ENCODE data around the gene MORN1.

The MORN1 gene

DNA sequence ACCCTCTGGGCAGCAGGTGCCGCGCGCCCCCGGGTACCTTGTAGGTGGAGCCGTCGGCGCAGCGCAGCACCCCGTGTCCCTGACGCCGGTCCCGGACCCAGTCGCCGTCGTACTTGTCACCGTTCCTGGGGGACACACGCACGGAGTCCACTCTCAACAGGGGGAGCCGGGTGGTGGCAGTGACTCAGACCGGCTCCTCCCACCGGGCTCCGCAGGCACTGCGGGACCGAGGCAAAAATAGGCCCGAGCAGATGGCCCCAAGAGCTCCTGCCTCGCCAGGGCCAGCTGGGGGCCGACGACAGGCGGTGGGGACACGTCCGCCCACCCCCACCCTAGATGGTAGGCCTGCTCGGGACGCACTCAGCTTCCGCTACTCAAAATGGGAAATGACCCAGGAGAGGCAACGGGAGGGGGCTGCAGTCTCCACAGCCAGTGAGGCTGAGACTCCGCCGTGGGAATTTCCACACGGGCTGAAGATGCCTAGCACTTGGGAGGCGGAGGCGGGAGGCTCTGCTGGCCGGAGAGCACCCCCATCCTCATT lies 6.3 kb downstream of the MORN1 start:
- DNase-seq: no peak

DNA sequence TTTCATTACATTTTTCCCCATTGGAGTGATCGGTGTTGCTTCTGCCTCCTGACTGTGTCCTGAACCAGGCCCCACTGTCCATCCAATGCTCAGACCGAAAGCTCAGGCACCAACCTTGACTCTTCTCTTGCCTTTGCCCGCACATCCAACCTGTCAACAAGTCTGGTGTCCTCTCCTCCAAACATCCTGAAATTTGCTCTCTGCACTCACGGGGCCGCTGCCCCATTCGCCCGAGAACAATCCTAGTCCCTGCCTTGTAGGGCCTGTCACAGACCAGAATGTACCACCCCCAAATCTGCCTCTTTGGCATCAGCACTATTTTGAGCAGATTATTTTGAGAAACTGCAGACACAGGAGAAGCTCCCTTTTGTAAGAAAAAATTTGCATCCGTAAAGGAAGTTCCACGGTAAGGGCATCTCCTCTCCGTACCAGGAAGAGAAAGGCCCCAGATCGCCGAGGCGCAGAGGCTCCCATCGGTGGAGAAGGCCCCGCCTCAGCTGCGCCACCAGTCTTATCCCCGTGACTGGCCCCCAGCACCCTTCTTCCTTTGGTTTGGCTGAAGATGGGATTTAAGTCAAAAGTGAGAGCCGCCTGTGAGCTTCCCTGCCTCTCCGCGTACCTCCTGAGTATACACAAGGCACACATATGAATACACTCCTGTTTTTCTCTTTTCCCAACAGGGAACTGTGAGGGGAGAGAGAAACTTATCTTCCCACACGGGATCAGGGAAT lies 7.1 kb downstream of the MORN1 start:
- DNase-seq: no peak

DNA sequence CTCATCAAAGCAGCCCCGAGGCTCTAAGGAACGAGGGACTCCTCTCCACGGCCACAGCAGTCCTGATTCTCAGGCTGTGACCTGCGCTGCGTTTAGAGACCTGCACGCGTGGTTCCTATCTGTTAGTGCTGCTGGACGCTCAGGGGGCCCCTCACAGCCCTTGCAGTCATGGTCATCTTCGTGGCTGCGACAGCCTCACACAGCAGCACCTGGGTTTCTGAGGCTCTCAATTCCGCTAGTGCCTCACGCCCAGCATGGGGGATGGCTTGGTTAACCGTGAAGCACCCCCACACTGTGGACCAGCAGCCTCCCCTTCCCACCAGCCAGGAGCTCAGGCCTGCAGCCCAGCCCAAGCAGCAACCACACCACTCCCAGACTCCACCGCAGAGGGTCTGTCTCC lies 7.8 kb downstream of the MORN1 start:
- no peak for DNase-seq

DNA sequence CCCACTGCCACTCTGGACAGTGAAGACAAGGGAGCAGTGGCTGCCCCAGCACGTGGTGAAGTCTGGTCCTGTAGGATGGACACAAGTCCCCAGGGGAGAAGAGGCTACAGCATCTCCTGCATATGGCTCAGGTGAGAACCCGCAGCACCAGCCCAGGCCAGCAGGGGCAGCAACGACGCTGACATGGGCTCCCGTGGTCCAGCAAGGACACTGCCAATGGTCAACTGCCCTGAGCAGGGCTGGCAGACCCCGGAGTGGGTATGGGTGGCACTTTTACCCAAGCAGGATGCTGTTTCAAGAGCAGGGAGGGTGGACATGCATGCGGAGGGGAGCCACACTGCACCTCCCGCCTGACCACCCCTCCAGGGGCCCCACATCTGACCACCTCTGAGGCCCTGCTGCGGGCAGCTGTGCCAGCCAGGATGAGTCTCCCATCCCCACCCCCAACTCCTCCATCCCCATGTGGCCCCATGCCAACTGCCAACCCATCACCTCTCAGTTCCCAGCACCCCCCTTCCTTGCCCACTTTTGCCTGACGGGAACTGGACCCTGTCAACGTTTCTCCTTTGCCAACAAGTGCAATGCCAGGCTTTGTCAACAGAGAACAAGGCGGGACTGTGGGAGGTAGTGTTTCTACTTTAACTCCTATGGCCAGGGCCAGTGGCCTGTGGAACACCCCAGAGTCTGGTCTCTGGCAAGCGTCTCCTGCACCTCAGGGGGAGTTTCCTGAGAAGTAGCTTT lies 8.6 kb downstream of the MORN1 start:
- DNase-seq: no peak

DNA sequence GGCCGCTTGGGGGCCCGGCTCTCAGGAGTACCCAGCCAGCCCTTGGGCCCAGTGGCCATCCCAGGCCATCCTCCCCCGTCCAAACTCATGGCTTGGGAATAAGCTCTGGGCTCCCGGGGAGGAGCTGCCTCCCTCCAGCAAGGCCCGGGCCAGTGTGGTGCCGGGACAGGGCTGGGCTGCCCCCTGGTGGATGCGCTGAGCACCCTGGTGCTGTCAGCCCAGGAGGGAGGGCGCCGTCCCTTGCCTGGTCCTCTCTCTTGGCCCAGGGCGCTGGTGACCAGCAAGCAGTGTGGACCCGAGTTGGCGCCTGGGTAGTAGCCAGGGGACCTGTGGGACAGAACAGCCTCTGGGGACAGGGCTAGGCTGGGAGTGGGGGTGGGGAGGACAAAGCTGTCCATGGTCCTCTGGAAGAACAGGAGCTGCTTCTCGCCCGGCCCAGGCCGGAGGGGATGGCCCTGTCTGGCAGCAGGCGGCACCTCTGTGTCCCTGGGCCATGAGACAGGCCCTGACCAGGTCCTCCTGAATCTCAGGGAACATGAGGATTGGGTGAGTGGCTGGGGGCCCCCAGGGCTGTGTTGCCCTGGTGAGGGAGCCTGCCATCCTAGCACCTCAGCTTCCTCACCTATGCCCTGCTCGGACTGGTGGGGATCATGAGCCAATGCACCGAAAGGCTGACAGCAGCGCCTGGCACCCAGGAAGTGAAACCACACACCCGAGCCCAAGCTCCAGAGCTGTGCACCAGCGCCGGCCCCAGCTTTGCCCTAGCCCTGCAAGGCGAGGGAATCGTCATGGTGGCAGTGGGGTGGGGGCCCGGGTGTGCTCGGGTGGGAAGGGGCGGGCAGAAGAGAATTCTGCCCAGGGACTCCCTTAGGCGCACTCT lies 9.4 kb downstream of the MORN1 start:
- DNase-seq: peak; percentile 16

DNA sequence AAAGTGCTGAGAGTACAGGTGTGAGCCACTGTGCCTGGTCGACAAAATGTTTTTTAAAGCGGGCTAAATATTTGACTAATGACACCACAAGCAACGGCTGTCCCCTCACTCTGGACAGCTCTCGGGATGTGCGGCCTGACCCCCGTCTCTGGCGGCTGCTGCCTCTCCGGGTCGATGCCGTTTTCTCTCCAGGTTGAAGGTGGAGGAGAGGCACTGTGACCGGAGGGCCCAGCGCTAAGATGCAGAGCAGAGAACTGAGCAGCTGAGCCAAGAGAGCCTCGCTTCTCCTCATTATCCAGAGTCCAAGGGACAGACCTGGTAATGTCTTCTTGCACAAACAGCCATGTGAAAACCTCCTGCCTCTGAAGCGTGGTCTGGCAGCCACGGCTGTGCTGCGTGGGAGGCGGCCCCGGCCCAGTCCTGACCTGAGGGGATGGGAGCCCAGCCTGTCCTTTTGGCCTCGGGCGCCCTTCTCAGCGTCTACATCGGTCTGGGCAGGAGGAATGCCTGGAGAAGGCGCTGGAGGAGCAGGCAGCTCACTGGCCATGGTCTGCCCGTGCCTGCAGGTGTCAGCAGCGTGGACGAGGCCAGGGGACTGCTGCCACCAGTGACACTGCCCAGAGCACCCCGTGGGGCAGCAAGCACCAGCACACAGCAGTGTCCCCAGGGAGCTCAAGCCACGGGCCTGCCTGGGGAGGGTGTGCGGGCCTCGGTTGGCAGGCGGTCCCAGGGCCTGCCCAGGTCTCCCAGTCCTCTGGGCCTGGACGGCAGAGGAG lies 10.3 kb downstream of the MORN1 start:
- DNase-seq: no peak

DNA sequence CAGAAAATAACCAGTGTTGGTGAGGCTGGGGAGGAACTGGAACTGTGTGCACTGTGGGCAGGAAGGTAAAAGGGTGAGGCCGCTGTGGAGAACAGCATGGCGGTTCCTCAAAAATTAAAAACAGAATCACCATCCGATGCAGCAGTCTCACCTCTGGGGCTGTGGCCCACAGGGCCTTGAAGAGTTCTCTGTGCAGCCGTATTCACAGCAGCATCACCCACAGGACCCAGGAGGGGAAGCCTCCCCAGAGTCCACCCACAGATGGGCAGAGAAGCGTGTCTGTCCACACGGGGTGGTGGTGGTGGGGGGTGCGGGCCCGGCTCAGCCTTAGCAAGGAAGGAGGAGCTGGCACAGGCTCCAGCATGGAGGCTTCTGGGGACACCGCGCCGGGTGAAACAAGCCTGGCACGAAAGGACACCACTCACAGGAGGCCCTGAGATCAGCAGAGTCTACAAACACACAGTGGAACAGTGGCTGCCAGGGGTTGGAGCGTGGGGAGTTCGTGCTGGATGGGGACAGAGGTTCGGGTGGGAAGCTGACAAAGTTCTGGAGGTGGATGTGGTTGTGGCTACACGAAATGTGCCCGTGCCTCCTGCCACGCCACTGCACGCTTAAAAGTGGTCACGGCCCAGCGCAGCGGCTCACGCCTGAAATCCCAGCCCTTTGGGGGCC lies 11.5 kb downstream of the MORN1 start:
- no peak for DNase-seq

DNA sequence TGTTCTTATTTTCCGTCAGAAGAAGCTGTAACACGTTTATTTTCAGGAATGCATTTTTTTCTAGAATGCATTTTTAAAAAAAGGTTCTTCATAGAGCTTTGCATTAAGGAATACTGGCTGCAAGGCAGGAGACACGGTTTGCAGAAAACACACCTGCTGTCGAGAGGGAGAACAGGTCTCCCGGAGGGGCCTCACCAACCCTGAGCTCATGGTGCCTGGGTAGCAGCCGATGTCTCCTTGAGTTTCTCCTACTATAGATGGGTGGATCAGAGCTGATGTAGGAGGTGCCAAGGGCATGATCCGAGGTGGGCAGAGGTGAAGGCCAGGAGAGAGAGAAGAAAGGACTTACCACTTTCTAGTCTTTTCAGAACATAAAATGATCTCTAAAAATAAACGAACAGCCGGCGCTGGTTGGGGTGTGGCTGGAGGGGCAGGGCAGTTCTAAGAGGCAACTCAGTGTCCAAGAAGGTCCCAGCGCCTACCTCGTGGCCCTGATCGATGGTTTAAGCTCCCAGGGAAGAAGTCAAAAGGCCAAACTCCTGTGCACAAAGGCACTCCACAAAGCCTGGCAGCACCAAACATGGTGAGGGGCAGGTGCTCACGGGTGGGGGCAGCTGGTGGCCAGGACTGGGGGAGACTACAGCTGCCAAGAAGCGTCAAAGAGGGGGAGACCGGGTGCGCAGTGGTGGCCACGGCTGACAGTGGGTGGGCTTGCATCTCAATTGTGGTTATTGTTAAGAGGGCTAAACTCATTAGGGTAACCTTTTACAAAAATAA lies 12.2 kb downstream of the MORN1 start:
- no peak for DNase-seq

DNA sequence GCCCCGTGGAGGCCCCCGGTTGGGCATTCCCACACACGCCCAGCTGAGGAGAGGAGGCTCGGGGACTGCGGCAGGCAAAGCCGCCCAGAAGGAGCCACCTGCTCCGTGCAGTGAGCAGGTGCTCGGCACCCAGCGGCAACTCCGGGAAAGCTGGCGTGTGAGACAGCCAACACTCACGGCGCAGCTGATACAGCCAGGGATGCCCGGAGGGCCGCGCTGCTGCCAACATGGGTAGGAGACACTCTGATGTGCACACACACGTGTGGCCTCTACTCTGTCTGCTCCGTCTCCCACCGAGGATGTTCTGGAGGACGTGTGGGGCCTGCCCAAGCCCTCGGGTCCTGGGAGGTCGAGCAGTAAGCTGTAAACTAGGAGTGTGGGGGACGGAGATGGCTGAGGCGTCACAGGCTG lies 12.9 kb downstream of the MORN1 start:
- peak; percentile 40 for DNase-seq

DNA sequence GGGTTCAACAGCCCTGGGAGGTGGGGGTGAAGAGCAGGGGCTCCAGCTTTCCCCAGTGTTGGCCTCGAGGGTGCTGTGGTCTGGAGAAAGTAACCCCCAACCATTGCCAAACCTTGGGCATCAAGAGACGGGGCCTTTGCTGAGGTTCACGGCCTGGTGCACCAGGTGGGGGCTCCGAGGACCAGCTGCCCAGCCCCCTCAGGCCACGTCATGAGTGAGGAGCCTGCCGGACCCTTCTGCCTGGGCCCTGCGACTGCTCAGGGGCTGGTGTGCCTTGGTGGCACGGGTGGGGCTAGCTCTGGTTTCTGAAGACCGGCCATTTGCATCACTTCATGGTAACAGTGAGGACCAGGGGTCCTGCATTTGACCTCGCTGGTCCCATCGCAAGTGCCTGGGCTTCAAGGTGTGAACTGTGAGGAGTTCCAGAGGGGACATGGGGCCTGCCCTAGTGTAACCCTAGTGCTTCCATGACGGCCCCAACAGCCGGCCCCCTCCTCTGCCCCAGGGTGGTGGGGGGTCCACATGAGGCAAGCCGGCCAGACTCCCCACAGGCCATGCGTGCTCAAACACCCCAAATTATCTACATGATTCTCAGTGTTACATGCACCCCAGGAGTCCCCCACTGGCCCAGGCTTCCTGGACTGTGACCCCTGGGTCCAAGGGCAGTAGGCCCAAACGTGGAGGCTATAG lies 13.5 kb downstream of the MORN1 start:
- no peak for DNase-seq

DNA sequence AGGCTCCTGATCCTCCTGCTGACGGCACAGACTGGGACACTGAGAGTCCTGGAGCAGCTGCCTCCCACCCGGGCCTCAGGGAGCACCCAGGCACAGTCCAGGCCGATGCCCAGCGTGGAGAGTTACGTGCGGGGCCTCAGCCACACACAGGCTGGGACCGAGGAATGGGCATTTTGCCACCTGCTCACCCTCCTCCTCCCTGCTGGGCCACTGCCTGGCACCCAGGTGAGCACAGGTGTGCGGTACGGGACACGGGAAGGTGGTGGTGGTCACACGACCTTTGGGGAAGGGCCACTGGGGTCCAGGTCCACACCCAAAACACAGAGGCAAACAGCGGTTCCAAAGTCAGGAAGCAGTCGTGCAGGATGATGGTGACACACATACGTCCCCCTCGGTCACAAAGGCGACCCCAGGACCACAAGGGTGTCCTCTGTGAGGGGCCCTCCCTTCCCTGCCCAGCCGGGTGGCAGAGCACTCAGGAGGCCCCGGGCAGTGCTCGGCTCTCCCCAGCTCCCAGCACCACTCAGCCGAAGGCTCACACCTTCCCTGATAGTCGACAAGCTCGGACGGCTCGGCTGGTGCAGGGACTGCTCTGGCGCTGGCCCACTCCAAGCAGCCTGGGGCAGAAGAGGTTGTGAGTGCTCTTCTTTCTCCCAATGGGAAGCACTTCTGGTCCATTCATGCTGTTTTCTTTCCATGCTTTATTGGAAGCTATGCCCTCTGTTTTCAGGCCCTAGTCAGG lies 14.3 kb downstream of the MORN1 start:
- DNase-seq: no peak

DNA sequence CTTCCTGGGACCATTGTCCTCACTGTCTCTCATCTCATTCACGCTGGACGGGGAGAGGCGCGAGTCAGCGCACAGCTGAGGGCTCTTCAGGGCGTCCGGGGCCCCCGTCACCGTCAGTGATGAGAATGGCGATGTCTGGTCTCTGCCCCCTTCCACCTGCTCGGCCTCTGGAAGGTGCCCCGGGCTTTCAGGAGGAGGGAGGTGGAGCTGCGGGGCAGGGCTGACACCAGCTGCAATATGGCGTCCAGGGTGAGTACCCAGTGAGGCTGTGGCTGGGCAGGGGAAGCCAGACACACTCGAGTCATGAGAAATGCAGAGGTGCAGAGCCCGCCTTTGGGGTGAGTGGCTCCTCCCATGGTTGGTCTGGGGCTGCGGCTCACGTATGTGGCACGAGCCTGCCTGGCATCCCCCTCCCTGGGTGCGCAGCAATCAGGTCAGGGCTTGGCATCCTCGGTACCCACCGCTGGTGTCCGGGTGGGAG lies 15.1 kb downstream of the MORN1 start:
- no peak for DNase-seq

DNA sequence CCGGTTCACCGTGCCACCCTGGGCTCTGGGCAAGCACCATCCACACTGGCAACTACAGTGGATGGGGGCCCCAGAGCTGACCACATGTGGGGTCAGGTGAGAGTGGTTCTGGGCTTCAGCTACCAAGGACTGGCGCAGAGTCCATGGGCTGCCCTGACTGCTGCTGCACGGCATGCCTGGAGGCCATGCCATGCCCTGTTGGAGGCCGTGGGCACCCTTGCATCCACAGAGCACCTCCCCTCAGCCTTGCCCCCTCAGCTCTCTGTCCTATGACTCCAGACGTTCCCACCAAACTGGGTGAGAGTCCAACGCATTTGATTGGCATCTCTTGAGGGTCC lies 15.5 kb downstream of the MORN1 start:
- DNase-seq: no peak

DNA sequence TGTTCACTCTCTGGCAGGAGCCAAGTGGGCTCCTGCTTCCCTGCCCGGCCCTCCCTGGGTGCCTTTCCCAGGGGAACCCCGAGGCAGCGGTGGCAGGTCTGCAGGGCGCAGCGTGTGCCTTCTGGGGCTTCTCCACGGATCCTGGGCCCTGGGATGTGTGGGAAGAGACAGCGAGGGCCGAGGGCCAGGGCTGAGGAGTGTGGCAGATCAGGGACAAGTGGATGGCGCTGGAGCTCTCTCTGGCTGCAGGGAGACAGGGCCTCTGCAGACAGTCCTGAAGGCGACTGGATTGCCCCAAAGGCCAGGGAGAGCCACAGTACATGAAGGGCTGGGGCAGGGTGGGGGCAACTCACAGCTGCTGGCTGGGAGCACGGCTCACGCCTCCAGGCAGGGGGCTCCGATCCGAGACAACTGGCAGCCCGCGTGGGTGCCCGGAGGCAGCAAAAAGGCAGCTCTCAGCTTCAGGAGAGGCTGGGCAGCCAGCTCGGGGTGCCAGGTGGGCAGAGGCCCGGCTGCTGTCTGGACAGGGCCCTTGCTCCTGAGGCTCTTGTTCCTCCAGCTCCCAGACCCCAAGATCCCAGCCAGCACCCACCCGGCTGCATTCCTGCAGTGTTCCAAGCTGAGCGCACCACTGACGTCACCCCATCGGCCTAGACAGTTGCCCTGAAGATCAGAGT lies 16.0 kb downstream of the MORN1 start:
- DNase-seq: no peak

DNA sequence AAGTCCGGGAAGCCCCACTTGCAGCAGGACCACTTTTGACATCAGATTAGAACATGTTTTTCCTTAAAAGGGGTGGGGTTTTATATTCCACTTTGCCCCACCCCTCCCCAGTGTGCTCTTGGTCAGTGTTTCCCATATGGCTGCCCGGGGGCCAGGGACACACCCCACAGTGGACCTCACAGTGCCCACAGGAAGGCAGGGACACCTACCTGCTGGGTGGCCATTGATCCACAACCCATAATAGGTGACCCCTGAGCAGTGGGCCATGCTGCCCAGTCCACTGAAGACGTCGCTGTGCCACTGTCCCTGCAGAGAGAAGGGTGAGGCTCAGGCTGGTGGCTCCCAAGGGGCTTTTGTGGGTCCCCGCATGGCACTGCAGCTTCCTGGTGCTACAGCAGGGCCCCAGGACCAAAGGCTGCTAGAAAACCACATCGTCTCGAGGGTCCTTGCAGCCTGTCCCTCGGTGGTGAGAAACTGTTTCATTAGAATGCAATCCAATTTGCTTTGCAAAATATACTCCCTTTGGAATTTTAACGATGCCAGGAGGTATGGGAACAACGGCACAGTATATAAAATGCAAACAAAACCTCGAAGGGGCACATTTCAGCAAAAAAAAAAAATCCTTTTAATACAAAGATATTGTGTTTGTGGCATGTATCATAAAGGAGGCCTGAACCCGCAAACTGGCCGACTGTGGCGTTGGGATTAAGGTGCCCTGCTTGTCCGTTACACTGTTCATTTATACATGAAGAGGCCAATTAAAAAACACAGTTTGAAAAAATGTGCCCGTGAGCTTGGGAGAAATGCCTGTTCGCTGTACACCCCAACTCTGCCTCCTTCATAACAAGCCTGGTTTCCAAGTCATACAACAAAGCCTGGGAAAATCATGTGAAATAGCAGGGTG lies 16.9 kb downstream of the MORN1 start:
- no peak for DNase-seq

DNA sequence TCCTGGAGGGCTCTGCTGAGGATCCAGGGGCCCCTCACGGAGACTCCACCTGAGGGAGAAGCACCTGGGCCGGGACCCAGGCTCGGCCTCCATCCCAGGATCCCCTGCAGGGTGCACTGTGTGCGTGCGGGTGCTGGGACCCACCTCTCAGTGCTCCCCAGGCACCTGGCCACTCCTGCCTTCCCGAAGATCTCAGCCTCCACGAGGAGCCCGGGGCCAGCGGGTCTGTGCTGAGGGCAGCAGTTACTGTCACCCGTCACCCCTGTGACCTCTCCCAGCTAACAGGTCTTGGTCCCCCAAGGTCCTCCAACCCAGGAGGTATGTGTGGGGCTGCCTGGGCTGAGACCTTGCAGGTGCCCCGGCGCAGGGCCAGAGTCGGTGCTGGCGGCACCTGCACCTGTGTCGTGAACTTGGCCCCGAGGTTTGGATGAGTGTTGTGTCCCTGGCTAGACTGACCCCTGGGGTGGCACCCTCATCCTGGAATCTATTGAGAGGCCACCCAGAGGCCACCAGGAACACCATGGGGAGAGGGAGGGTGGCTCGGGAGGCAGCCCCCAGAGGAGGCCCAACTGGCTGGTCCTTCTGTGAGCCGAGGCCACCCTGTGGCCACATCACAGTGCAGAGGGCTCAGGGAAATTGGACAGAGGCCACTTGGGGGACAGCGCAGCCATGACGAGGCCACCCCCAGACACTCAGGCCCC lies 17.7 kb downstream of the MORN1 start:
- no peak for DNase-seq

All from NCI-H2171 (cell line).